HG02970 (cell line): ENCODE measurements around the gene RNU2-63P.
"Not testable (repeated sequence)": the region's sequence is repeated elsewhere in the genome, so short reads cannot be mapped to it uniquely, and the experiment has no call there.

Experiments used
- ATAC-seq: cut with Tn5 transposase; IDR thresholded peaks from one replicate; pipeline ENCODE4 v1.9.1; 2021; ENCODE audit warnings: mild to moderate bottlenecking, moderate library complexity, moderate number of reproducible peaks; ENCODE audit not compliant: unreplicated experiment, low FRiP score

The RNU2-63P gene

DNA sequence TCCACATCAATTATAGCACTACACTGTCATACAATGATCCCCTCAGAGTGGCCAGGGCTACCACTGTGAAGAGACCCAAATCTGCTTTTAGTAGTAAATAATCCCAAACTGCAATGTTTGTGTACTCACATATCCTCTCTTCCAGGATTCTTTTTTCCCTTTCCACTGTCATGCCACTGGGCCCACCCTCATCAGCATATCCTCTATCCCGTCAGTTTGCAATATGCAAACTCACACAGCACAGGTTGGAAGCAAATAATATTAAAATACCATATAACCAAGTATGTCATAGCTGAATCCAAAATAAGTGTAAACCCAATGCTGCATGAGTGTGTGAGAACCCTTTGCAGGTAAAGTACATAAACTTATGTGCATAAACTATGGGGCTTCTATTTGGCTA lies 28.9 kb downstream of the RNU2-63P start:
- not testable (repeated sequence) for ATAC-seq

DNA sequence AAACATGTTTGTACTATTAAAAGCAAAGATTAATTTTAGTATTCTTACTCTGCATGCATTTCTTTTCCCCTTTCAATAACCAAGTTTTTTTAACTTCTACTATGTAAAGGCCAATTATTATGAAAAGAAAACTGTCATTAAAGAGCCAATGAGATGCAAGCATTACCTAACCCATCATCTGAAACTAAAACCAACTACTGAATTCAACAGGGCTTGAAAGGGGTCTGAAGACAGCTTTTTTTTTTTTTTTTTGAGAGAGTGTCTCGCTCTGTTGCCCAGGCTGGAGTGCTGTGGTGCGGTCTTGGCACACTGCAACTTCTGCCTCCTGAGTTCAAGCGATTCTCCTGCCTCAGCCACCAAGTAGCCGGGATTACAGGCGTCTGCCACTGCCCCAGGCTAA lies 30.4 kb downstream of the RNU2-63P start:
- ATAC-seq = not testable (repeated sequence)

DNA sequence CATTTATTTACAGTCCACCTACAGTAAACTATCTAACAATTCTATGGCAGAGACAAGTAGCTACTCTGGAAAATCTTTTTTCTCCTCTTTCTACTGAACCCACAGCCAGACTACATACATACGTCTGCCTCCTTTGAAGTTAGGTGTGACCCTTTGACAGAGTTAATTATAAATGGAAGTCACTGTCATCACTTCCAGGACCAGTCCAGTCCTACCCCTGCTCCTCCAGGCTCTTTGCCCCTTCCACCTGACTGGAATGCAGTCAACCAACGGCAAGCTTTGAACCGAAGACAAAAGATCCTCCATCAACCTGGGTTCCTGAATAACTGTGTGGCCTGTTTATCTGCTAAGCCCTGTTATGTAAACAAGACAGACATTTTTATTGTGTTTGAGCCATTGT lies 35.2 kb downstream of the RNU2-63P start:
- ATAC-seq = not testable (repeated sequence)

DNA sequence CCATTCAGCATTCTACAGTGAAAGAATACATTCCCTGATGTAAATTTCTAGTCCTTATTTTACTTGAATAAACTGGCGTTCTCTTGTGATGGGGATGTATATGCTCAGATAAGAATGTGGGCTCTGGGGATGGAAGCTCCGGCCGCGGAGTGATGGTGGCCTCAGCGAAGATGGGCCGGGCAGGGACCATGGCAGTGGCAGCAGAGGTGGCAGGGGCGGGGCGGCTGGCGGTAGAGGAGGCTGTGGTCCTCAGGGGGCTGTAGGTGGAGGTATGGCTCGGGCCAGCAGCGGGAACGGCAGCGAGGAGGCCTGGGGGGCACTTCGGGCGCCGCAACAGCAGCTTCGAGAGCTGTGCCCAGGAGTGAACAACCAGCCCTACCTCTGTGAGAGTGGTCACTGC lies 44.0 kb downstream of the RNU2-63P start:
- not testable (repeated sequence) for ATAC-seq
